Neural crest cell (in vitro differentiated cells): ENCODE measurements around the gene DSCAM. TPM values are rescaled to one million over a fixed set of nuclear protein-coding genes. Genes with fewer than 3 reads are reported as not detected.
A peak's percentile ranks its signal among the peaks of the same experiment; 100 is the strongest.

Source experiments
- DNase-seq: peaks from one replicate; pipeline ENCODE4 v3.0.0; 2021; ENCODE audit warnings: low read depth, mixed read lengths, low spot score
- H3K27ac Mint-ChIP-seq: one replicate; pipeline ENCODE4 v1.8.0; 2021; ENCODE audit warnings: mild to moderate bottlenecking, mixed read lengths; ENCODE audit not compliant: unreplicated experiment
- H3K27me3 Mint-ChIP-seq: 2 replicates; pipeline ENCODE4 v1.8.0; 2021; ENCODE audit warnings: low read depth, mild to moderate bottlenecking, mixed read lengths
- H3K36me3 Mint-ChIP-seq: 2 replicates; pipeline ENCODE4 v1.8.0; 2021; ENCODE audit warnings: low read depth, mild to moderate bottlenecking, mixed read lengths
- H3K4me1 Mint-ChIP-seq: 2 replicates; pipeline ENCODE4 v1.8.0; 2021; ENCODE audit warnings: mixed read lengths
- H3K4me3 Mint-ChIP-seq: one replicate; pipeline ENCODE4 v1.8.0; 2021; ENCODE audit warnings: mild to moderate bottlenecking, mixed read lengths
- H3K9me3 Mint-ChIP-seq: 2 replicates; pipeline ENCODE4 v1.8.0; 2021; ENCODE audit warnings: mixed read lengths
- CTCF ChIP-seq: fragments of 200-600 bp; sonication (generic); conservative IDR thresholded peaks from 2 replicates; pipeline ENCODE4 v1.5.0; 2021; ENCODE audit warnings: antibody characterized with exemption, mild to moderate bottlenecking
- total RNA-seq: library from RNA; stranded (reverse); gene quantifications from 2 replicates; pipeline ENCODE4 v1.2.1, GENCODE V29; 2021

Gene DSCAM
- total RNA-seq, 1 donor from 2014 or later = 0.19 TPM

- DNase-seq = no peak
- H3K36me3 Mint-ChIP-seq = no peaks in the 10 kb centered on the region
- H3K27ac Mint-ChIP-seq = no peak overlapping the region
- H3K4me1 Mint-ChIP-seq = peaks cover 9% of the 10 kb centered on the region
- peaks cover 5% of the 10 kb centered on the region for H3K27me3 Mint-ChIP-seq
- no peaks in the 10 kb centered on the region for H3K9me3 Mint-ChIP-seq
- H3K4me3 Mint-ChIP-seq = no peak overlapping the region
- no peak for TF ChIP-seq CTCF
Observed at GRCh38 chr21:40153351-40153750, 693.6 kb downstream of the DSCAM start.

GRCh38 chr21:40152476-40152875 is 694.5 kb downstream of the DSCAM start:
- H3K4me3 Mint-ChIP-seq = no peak overlapping the region
- no peak for DNase-seq
- H3K4me1 Mint-ChIP-seq = peaks cover 9% of the 10 kb centered on the region
- H3K9me3 Mint-ChIP-seq = no peaks in the 10 kb centered on the region
- H3K27ac Mint-ChIP-seq = no peak overlapping the region
- TF ChIP-seq CTCF = no peak
- H3K36me3 Mint-ChIP-seq = no peaks in the 10 kb centered on the region
- H3K27me3 Mint-ChIP-seq = peaks cover 5% of the 10 kb centered on the region

GRCh38 chr21:40151611-40152010 is 695.3 kb downstream of the DSCAM start:
- Mint-ChIP-seq H3K27ac (no peak overlapping the region), H3K36me3 (no peaks in the 10 kb centered on the region), H3K4me3 (no peak overlapping the region), H3K9me3 (no peaks in the 10 kb centered on the region), H3K27me3 (peaks cover 5% of the 10 kb centered on the region), H3K4me1 (peaks cover 9% of the 10 kb centered on the region)
- no peak for DNase-seq
- no peak for TF ChIP-seq CTCF

- H3K9me3 Mint-ChIP-seq = no peaks in the 10 kb centered on the region
- H3K27ac Mint-ChIP-seq = no peak overlapping the region
- DNase-seq = no peak
- TF ChIP-seq CTCF = no peak
- H3K36me3 Mint-ChIP-seq = no peaks in the 10 kb centered on the region
- H3K4me1 Mint-ChIP-seq = no peaks in the 10 kb centered on the region
- no peak overlapping the region for H3K4me3 Mint-ChIP-seq
- H3K27me3 Mint-ChIP-seq = no peaks in the 10 kb centered on the region
Observed at GRCh38 chr21:40146216-40146837, 700.6 kb downstream of the DSCAM start.

- Mint-ChIP-seq H3K27me3 (no peaks in the 10 kb centered on the region), H3K36me3 (no peaks in the 10 kb centered on the region), H3K4me3 (no peak overlapping the region), H3K27ac (no peak overlapping the region), H3K9me3 (no peaks in the 10 kb centered on the region), H3K4me1 (no peaks in the 10 kb centered on the region)
- DNase-seq = peak; percentile 80
- peak; percentile 98 for TF ChIP-seq CTCF
Observed at GRCh38 chr21:40143822-40144525, 703.0 kb downstream of the DSCAM start.
